Left renal pelvis (tissue), 4 donors: ENCODE measurements around the gene ADAD2. TPM values are rescaled to one million over a fixed set of nuclear protein-coding genes. Genes with fewer than 3 reads are reported as not detected.

ENCODE experiments used
- DNase-seq, 4 donors: peaks; one replicate each; pipeline ENCODE4 v3.0.0-alpha.2; 2013; ENCODE audit warnings: low read depth in 4 of 4, low spot score in 3 of 4
- polyA plus RNA-seq, 4 donors: library from polyadenylated mRNA; unstranded; fragments of 120-200 nt; gene quantifications; one replicate each; pipeline ENCODE4 v1.2.1, GENCODE V29; 2013; ENCODE audit not compliant: insufficient read length in 4 of 4

Gene ADAD2
- polyA plus RNA-seq, 4 donors, result 0.16 to 0.25 TPM; not detected in 2

- DNase-seq, result no peak
Observed at GRCh38 chr16:84244728-84245127, 53.8 kb downstream of the ADAD2 start.

DNA sequence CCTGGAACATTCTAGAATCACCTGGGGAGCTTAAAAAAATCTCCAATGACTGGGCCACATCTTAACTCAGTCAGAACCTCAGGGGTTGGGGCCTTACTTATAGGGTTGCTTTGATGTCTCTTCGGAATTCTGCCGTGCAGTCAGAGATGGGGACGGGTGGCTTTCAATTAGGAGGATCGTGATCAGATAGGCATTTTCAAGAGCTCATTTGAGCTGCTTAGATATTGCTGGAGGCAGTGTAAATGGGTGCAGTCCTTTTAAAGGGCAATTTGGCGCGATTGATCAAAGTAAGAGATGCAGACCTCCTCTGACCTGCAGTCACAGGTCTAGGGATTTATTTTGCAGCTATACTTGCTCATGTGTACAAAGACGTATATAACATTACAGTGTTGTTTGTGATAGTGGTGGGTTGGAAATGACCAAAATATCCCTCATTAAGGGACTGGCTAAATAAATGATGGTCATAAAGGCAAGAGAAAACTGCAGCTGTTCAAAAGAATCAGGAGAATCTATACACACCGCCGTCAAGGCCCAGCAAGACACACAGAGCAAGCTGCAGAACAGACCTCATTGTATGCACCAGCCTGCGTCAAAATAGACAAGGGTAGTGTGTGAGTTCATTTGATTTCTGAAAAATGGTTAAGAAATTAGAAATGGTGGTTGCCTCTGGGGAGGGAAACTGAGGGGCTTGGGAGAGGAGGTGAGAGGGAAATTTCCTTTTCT, 55.2 kb downstream of the ADAD2 start:
- DNase-seq, result no peak

GRCh38 chr16:84246679-84247077, 55.7 kb downstream of the ADAD2 start:
- DNase-seq, result no peak

Other genes with a start within 250 kb of the ADAD2 start
- under 1 TPM; 0.34 to 0.73 (median 0.50) TPM for gene OSGIN1, start 237.9 kb upstream of the ADAD2 start, polyA plus RNA-seq
- 1 to 10 TPM in 3 of 4 donors, under 1 TPM in 1; 0.97 to 4.4 (median 2.8) TPM for gene NECAB2, start 222.9 kb upstream of the ADAD2 start, polyA plus RNA-seq
- not detected for gene SLC38A8, start 148.4 kb upstream of the ADAD2 start, polyA plus RNA-seq
- 100 to 1,000 TPM; 111 to 142 (median 112) TPM for gene MBTPS1, start 74.2 kb upstream of the ADAD2 start, polyA plus RNA-seq
- gene HSDL1, start 46.0 kb upstream of the ADAD2 start, polyA plus RNA-seq, result 10 to 100 TPM; 36.6 to 51.1 (median 48.6) TPM
- gene DNAAF1, start 45.8 kb upstream of the ADAD2 start, polyA plus RNA-seq, result 1 to 10 TPM in 3 of 4 donors, under 1 TPM in 1; 0.57 to 7.5 (median 4.9) TPM
- gene TAF1C, start 4.1 kb upstream of the ADAD2 start, polyA plus RNA-seq, result 10 to 100 TPM; 27.7 to 65.0 (median 37.7) TPM
- gene KCNG4, start 48.9 kb downstream of the ADAD2 start, polyA plus RNA-seq, result under 1 TPM in 2 of 4 donors, not detected in 2; 0.03 to 0.09 TPM
- 1 to 10 TPM; 2.4 to 5.0 (median 3.7) TPM for gene WFDC1, start 103.7 kb downstream of the ADAD2 start, polyA plus RNA-seq
- 1 to 10 TPM in 2 of 4 donors, under 1 TPM in 2; 0.27 to 2.1 (median 1.0) TPM for gene ATP2C2, start 177.4 kb downstream of the ADAD2 start, polyA plus RNA-seq